ENCODE data around the gene PRELID2. TPM values are rescaled to one million over a fixed set of nuclear protein-coding genes. Genes with fewer than 3 reads are reported as not detected.

The PRELID2 gene
- polyA plus RNA-seq, 1 donor (not counting 4 experiments of a cell fraction or from before 2014, with no cell fraction given) = 5.1 TPM

GRCh38 chr5:145761254-145761653, 73.9 kb downstream of the PRELID2 start:
- Histone ChIP-seq H3K36me3 (ENCODE audit: control insufficient read depth in 2 of 2, extremely low read depth in 1 of 2, insufficient read depth in 2 of 2, low read length in 2 of 2) (no peaks in the 10 kb centered on the region), H3K4me2 (ENCODE audit: control insufficient read depth, extremely low read depth, insufficient read depth, low read depth, low read length) (no peak overlapping the region), H3K9me1 (ENCODE audit: control insufficient read depth, extremely low read depth, insufficient read depth, low read length) (no peaks in the 10 kb centered on the region), H3K9ac (ENCODE audit: control insufficient read depth, extremely low read depth, insufficient read depth, low read length) (no peak overlapping the region), H3K79me2 (ENCODE audit: control insufficient read depth, insufficient read depth, low read length) (no peaks in the 10 kb centered on the region), H4K20me1 (ENCODE audit: control insufficient read depth, extremely low read depth, insufficient read depth, low read length) (no peaks in the 10 kb centered on the region), H2AFZ (ENCODE audit: control insufficient read depth, low read length) (no peak overlapping the region), H3K27me3 (ENCODE audit: control insufficient read depth, extremely low read depth, insufficient read depth, low read length) (no peaks in the 10 kb centered on the region), H3K27ac (ENCODE audit: control insufficient read depth, insufficient read depth, low read length) (no peak overlapping the region), H3K4me3 (ENCODE audit: control insufficient read depth in 2 of 3, extremely low read depth in 1 of 3, insufficient read depth in 2 of 3, low read depth in 1 of 3, low read length in 3 of 3) (no peak overlapping the region), H3K9me3 (ENCODE audit: control insufficient read depth, low read depth, low read length) (no peaks in the 10 kb centered on the region), H3K4me1 (ENCODE audit: control insufficient read depth, extremely low read depth, insufficient read depth, low read length) (no peaks in the 10 kb centered on the region)
- DNase-seq (ENCODE audit: low read depth, low spot score) (no peak), FAIRE-seq (no peak)
- TF ChIP-seq CTCF (optimal IDR thresholded peaks at IDR 0.05 in 1 of 3, IDR thresholded peaks at IDR 0.05 in 1 of 3, conservative IDR thresholded peaks at IDR 0.05 in 1 of 3; ENCODE audit: extremely low read depth in 1 of 3, insufficient read depth in 2 of 3, low read length in 3 of 3) = no peak
- no peak for TF ChIP-seq EZH2 (IDR thresholded peaks at IDR 0.05; ENCODE audit: low read length)
- dilution Hi-C loops (cut with MboI; ENCODE audit: extremely low pct_ligation_motif_present, low sequenced_read_pairs) = no loop called here

GRCh38 chr5:145760660-145761059, 74.5 kb downstream of the PRELID2 start:
- dilution Hi-C loops (cut with MboI; ENCODE audit: extremely low pct_ligation_motif_present, low sequenced_read_pairs) = no loop called here
- Histone ChIP-seq H3K4me2 (ENCODE audit: control insufficient read depth, extremely low read depth, insufficient read depth, low read depth, low read length) (no peak overlapping the region), H3K9me1 (ENCODE audit: control insufficient read depth, extremely low read depth, insufficient read depth, low read length) (no peaks in the 10 kb centered on the region), H3K9me3 (ENCODE audit: control insufficient read depth, low read depth, low read length) (no peaks in the 10 kb centered on the region), H3K36me3 (ENCODE audit: control insufficient read depth in 2 of 2, extremely low read depth in 1 of 2, insufficient read depth in 2 of 2, low read length in 2 of 2) (no peaks in the 10 kb centered on the region), H2AFZ (ENCODE audit: control insufficient read depth, low read length) (no peak overlapping the region), H3K27me3 (ENCODE audit: control insufficient read depth, extremely low read depth, insufficient read depth, low read length) (no peaks in the 10 kb centered on the region), H3K9ac (ENCODE audit: control insufficient read depth, extremely low read depth, insufficient read depth, low read length) (no peak overlapping the region), H3K27ac (ENCODE audit: control insufficient read depth, insufficient read depth, low read length) (no peak overlapping the region), H3K4me1 (ENCODE audit: control insufficient read depth, extremely low read depth, insufficient read depth, low read length) (no peaks in the 10 kb centered on the region), H4K20me1 (ENCODE audit: control insufficient read depth, extremely low read depth, insufficient read depth, low read length) (no peaks in the 10 kb centered on the region), H3K79me2 (ENCODE audit: control insufficient read depth, insufficient read depth, low read length) (no peaks in the 10 kb centered on the region), H3K4me3 (ENCODE audit: control insufficient read depth in 2 of 3, extremely low read depth in 1 of 3, insufficient read depth in 2 of 3, low read depth in 1 of 3, low read length in 3 of 3) (no peak overlapping the region)
- DNase-seq (ENCODE audit: low read depth, low spot score) (no peak), FAIRE-seq (no peak)
- no peak for TF ChIP-seq EZH2 (IDR thresholded peaks at IDR 0.05; ENCODE audit: low read length)
- TF ChIP-seq CTCF (optimal IDR thresholded peaks at IDR 0.05 in 1 of 3, IDR thresholded peaks at IDR 0.05 in 1 of 3, conservative IDR thresholded peaks at IDR 0.05 in 1 of 3; ENCODE audit: extremely low read depth in 1 of 3, insufficient read depth in 2 of 3, low read length in 3 of 3) = no peak
